ENCODE measurements around the gene CFLAR.

DNA sequence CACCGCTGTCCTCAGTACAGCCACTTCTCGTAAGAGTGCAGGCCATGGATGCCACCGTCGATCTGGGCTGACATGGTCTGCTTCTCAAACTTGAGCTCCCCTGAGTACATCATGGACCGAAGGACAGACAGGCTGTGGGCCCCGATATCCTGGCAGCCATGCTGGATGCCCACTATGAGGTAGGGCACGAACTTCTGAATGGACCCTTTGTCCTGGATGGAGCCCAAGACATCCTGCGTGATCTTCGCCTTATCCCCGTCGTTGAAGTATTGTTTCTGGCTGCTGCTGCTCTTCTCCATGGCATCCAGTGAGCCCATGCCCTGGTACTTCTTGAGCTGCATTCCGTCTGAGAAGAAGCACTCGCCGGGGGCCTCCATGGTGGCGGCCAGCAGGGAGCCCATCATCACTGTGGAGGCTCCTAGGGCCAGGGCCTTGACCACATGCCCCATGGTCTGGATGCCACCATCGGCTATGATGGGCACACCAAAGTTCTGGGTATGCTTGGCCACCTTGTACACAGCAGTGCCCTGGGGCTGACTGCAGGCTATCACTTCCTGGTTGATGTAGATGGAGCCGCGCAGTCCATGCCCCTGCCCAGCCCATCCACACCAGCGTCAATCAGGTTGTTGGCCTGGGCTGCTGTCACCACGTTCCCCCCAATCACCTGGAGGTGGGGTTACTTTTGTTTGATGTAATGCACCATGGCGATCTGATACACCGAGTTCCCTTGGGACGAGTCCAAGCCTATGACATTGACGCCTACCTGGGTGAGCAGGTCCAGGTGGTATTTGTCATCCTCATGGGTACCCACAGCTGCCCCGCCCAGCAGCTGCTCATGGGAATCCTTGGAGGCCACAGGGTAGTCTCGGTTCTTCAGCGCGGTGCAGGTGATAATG, 21.8 kb downstream of the CFLAR start:
- TF ChIP-seq, protein P1, sequence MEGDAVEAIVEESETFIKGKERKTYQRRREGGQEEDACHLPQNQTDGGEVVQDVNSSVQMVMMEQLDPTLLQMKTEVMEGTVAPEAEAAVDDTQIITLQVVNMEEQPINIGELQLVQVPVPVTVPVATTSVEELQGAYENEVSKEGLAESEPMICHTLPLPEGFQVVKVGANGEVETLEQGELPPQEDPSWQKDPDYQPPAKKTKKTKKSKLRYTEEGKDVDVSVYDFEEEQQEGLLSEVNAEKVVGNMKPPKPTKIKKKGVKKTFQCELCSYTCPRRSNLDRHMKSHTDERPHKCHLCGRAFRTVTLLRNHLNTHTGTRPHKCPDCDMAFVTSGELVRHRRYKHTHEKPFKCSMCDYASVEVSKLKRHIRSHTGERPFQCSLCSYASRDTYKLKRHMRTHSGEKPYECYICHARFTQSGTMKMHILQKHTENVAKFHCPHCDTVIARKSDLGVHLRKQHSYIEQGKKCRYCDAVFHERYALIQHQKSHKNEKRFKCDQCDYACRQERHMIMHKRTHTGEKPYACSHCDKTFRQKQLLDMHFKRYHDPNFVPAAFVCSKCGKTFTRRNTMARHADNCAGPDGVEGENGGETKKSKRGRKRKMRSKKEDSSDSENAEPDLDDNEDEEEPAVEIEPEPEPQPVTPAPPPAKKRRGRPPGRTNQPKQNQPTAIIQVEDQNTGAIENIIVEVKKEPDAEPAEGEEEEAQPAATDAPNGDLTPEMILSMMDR (IDR thresholded peaks at IDR 0.05; ENCODE audit: poor library complexity, severe bottlenecking), result no peak
- TF ChIP-seq POLR2AphosphoS5 (IDR thresholded peaks at IDR 0.05), result no peak
- TF ChIP-seq EZH2 (IDR thresholded peaks at IDR 0.05; ENCODE audit: borderline replicate concordance, insufficient read depth, low read length, poor library complexity, severe bottlenecking), result no peak
- TF ChIP-seq, protein P2, sequence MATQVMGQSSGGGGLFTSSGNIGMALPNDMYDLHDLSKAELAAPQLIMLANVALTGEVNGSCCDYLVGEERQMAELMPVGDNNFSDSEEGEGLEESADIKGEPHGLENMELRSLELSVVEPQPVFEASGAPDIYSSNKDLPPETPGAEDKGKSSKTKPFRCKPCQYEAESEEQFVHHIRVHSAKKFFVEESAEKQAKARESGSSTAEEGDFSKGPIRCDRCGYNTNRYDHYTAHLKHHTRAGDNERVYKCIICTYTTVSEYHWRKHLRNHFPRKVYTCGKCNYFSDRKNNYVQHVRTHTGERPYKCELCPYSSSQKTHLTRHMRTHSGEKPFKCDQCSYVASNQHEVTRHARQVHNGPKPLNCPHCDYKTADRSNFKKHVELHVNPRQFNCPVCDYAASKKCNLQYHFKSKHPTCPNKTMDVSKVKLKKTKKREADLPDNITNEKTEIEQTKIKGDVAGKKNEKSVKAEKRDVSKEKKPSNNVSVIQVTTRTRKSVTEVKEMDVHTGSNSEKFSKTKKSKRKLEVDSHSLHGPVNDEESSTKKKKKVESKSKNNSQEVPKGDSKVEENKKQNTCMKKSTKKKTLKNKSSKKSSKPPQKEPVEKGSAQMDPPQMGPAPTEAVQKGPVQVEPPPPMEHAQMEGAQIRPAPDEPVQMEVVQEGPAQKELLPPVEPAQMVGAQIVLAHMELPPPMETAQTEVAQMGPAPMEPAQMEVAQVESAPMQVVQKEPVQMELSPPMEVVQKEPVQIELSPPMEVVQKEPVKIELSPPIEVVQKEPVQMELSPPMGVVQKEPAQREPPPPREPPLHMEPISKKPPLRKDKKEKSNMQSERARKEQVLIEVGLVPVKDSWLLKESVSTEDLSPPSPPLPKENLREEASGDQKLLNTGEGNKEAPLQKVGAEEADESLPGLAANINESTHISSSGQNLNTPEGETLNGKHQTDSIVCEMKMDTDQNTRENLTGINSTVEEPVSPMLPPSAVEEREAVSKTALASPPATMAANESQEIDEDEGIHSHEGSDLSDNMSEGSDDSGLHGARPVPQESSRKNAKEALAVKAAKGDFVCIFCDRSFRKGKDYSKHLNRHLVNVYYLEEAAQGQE (IDR thresholded peaks at IDR 0.05; ENCODE audit: borderline replicate concordance), result no peak
- no peak for TF ChIP-seq MXI1 (conservative IDR thresholded peaks at IDR 0.05; ENCODE audit: poor library complexity, severe bottlenecking)
- TF ChIP-seq SMC3 (conservative IDR thresholded peaks at IDR 0.05; ENCODE audit: poor library complexity), result no peak
- TF ChIP-seq TAF1 (IDR thresholded peaks at IDR 0.05; ENCODE audit: low read depth), result no peak

Measured in neural cell (in vitro differentiated cells).